Adipocyte (in vitro differentiated cells): ENCODE results near the gene KDM1B.

Experiments
- DNase-seq: peaks from one replicate; pipeline ENCODE4 v3.0.0-alpha.2; 2015; ENCODE audit warnings: low read depth
- H3K27me3 ChIP-seq: replicated peaks from 2 replicates; pipeline ENCODE4 v1.7.0; 2013; ENCODE audit warnings: mild to moderate bottlenecking, low read length, moderate library complexity; ENCODE audit not compliant: control insufficient read depth, insufficient read depth
- H3K36me3 ChIP-seq: 2 replicates; pipeline ENCODE4 v1.7.0; 2013; ENCODE audit warnings: low read length, mild to moderate bottlenecking, moderate library complexity; ENCODE audit not compliant: control insufficient read depth, insufficient read depth, severe bottlenecking
- H3K4me1 ChIP-seq: 2 replicates; pipeline ENCODE4 v1.7.0; 2013; ENCODE audit warnings: mild to moderate bottlenecking, low read length, moderate library complexity; ENCODE audit not compliant: control insufficient read depth, insufficient read depth
- H3K4me3 ChIP-seq: 2 replicates; pipeline ENCODE4 v1.7.0; 2013; ENCODE audit warnings: mild to moderate bottlenecking, low read length, moderate library complexity
- H3K9ac ChIP-seq: 2 replicates; pipeline ENCODE4 v1.7.0; 2013; ENCODE audit warnings: mild to moderate bottlenecking, low read length, moderate library complexity
- H3K9me3 ChIP-seq: 2 replicates; pipeline ENCODE4 v1.7.0; 2013; ENCODE audit warnings: mild to moderate bottlenecking, low read length, moderate library complexity; ENCODE audit not compliant: control insufficient read depth

Gene KDM1B

DNA sequence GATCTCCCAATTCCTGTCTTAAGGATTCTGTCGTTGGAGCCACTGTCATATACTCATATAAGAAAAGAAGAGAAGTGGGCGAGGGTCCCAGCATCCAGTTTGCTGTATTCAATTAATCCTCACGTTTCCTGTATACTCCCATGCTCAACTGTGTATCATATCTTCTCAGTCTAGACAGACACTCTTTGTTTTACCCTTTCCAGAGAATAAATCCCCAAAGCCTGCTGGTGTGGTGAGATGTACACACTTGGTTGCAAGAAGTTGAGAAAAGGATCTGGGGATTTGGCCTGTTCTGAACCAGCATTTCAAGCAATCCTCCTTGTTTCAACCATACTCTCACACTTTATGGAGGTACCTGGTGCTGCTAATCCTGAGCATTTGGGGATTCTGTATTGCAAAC is 3.4 kb upstream of the KDM1B start:
- Histone ChIP-seq H3K9ac (no peak overlapping the region), H3K36me3 (no peaks in the 10 kb centered on the region), H3K27me3 (no peaks in the 10 kb centered on the region), H3K4me1 (peaks cover 42% of the 10 kb centered on the region), H3K9me3 (no peaks in the 10 kb centered on the region), H3K4me3 (no peak overlapping the region)
- DNase-seq, result no peak

DNA sequence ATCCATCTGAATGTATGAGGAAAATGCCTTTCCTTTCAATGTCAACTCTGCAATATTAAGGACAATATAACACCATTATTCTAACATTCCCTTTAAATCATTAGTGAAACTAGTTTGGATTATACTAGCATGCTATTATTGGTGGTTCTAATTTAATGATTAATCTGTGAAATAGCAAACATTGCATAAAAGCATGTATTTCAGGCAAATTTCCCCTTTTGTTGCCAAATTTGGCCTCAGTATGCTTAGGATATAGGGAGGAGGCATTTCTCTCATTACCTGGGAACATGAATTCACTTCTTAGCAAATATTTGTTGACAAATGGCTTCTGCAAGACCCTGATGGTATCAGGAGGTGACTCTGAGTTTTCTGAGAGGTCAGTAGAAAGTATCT is 1.9 kb upstream of the KDM1B start:
- Histone ChIP-seq H3K9ac (no peak overlapping the region), H3K9me3 (no peaks in the 10 kb centered on the region), H3K36me3 (no peaks in the 10 kb centered on the region), H3K4me3 (peak overlapping the region; percentile 99), H3K4me1 (peaks cover 27% of the 10 kb centered on the region), H3K27me3 (no peaks in the 10 kb centered on the region)
- no peak for DNase-seq

DNA sequence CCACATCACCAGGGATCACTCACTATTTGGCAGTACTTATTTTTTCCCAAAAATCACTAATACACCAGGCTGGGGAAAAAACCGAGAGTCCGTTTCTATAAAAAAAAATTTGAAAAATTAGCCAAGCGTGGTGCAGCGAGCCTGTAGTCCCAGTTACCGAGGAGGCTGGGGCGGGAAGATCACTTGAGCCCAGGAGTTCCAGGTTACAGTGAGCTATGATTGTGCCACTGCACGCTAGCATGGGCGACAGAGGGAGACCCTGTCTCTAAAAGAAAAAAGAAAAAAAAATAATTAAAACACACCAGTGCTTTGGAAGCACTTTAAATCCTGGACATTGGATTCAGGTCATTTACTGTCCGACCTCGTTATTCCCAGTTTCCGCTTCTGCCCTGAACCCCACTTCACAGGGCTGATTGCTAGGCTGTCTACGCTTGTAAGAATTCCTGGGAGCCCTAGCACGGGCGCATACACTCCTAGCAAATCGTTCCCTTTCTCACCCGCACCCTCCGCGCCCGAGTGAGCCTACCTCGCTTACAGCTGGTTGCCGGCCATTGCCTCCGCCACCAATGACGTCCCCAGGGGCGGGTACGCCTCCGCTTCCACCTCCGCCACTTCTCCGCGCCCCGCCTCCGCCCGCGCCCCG is 594 bp upstream of the KDM1B start, which contains the start of gene TPMT:
Gene TPMT (minus strand): TSS at position 571 of the 643 bp plus-strand sequence. CDS start 5,950 bp downstream, outside the sequence.
- Histone ChIP-seq H3K9ac (peak within 1 kb of the TSS; percentile 95), H3K4me3 (peak within 1 kb of the TSS; percentile 99), H3K9me3 (no peaks in the 10 kb centered on the region), H3K36me3 (no peaks in the 10 kb centered on the region), H3K27me3 (no peaks in the 10 kb centered on the region), H3K4me1 (peaks cover 22% of the 10 kb centered on the region)
- peak; percentile 47 for DNase-seq

DNA sequence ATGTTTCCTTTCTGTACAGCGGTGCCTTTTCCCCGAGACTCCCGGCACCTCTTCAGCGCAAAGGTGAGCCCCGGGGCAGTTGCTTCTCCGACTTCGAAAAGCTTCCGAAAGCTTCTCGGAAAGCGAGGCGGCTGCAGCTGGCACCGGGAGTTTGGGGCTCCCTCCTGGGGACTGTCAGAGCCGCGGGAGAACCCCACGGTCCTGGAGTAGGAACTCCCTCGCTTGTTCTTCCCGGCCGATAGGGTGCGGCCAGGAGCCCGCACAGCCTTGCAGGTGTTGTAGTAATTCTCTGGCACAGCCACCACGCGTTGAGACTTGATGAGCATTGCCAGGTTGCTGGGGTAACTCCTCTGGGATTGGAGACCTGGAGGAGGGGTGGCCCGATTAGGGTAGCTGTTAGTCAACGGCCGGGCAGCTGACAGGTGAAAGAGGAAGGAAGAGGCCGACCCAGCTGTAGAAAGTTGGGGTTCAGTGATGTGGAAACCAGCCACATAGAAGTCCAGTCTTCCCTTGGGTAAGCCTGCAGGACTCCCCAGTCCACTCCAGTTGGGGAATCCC is 721 bp downstream of the KDM1B start:
- Histone ChIP-seq H3K9ac (peak overlapping the region; percentile 94), H3K4me3 (peak overlapping the region; percentile 95), H3K4me1 (peaks cover 22% of the 10 kb centered on the region), H3K27me3 (no peaks in the 10 kb centered on the region), H3K36me3 (peaks cover 4% of the 10 kb centered on the region), H3K9me3 (no peaks in the 10 kb centered on the region)
- DNase-seq, result peak; percentile 53

DNA sequence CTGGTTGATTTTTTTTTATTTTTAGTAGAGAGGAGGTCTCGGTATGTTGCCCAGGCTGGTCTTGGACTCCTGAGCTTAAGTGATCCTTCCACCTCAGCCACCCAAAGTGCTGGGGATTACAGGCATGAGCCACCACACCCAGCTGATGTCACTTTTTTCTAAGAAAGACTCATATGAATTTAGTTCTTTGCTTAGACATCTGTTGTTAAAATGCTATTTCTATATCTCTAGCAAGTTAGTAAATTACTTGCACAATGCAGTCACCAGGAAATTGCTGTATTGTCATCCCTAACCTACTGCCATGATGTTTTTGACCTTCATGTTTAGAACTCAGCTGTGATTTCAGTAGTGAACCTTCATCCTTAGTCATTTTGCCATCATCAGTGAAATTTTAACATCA is 5.7 kb downstream of the KDM1B start:
- Histone ChIP-seq H3K9me3 (no peaks in the 10 kb centered on the region), H3K9ac (no peak overlapping the region), H3K4me1 (peaks cover 11% of the 10 kb centered on the region), H3K36me3 (peaks cover 12% of the 10 kb centered on the region), H3K27me3 (no peaks in the 10 kb centered on the region), H3K4me3 (no peak overlapping the region)
- peak; percentile 20 for DNase-seq

DNA sequence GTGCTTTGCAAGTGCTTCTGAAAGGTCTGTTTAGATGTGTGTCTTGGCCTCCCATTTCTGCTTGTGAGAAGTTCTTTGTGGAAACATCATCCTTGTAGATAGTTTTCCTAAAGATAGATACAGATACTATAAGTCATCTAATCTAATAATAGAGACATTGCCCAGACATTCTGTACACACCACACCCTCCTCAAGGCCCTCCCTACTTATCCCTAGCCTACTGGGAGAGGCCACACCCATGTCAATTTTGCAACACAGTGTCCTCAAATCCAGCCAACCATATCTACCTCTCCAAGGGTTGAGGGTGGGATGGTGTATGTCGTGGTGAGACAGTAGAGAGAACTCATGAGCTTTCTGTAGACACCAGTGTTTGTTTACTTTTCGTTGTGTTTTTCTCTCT is 6.2 kb downstream of the KDM1B start:
- peaks cover 12% of the 10 kb centered on the region for H3K36me3 ChIP-seq
- H3K9ac ChIP-seq, result no peak overlapping the region
- H3K9me3 ChIP-seq, result no peaks in the 10 kb centered on the region
- H3K4me1 ChIP-seq, result peaks cover 11% of the 10 kb centered on the region
- no peak overlapping the region for H3K4me3 ChIP-seq
- DNase-seq, result peak; percentile 45
- no peaks in the 10 kb centered on the region for H3K27me3 ChIP-seq

DNA sequence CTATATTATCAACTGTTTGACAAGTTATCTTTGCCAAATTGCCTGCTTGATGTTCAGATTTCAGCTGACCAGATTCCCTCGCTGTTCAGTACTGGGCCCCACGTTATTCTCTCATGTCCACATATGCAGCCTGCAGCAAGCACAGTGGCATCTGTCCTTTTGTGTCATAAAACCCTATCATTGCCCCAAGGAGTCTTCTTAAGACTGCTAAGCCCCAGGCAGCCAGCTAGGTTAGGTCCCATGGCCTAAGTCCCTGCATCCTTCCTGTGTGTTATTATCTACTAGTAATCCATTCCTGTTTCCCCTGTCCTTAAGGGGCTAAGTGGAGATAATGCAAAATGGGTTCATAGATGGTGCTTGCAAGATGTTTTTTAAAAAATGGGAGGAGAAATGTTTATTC is 7.2 kb downstream of the KDM1B start:
- H3K36me3 ChIP-seq, result peaks cover 12% of the 10 kb centered on the region
- no peak overlapping the region for H3K4me3 ChIP-seq
- no peaks in the 10 kb centered on the region for H3K27me3 ChIP-seq
- H3K4me1 ChIP-seq, result peaks cover 16% of the 10 kb centered on the region
- no peak for DNase-seq
- no peak overlapping the region for H3K9ac ChIP-seq
- no peaks in the 10 kb centered on the region for H3K9me3 ChIP-seq

DNA sequence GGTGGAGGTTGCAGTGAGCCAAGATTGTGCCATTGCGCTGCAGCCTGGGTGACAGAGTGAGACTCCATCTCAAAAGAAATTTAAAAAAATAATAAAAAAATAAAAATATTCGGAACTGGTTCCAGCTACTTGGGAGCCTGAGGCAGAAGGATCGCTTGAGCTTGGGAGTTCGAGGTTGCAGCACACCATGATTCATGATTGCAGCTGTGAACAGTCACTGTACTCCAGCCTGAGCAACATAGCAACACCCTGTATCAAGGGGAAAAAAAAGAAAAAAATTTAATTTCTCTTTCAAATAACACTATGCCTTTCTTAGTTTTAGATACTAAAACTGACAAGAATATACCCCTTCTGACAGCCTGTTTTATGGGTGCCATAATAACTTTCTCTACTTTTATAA is 10.5 kb downstream of the KDM1B start:
- no peaks in the 10 kb centered on the region for H3K27me3 ChIP-seq
- H3K36me3 ChIP-seq, result peaks cover 24% of the 10 kb centered on the region
- H3K4me1 ChIP-seq, result peaks cover 16% of the 10 kb centered on the region
- no peak overlapping the region for H3K9ac ChIP-seq
- no peaks in the 10 kb centered on the region for H3K9me3 ChIP-seq
- no peak overlapping the region for H3K4me3 ChIP-seq
- DNase-seq, result no peak

DNA sequence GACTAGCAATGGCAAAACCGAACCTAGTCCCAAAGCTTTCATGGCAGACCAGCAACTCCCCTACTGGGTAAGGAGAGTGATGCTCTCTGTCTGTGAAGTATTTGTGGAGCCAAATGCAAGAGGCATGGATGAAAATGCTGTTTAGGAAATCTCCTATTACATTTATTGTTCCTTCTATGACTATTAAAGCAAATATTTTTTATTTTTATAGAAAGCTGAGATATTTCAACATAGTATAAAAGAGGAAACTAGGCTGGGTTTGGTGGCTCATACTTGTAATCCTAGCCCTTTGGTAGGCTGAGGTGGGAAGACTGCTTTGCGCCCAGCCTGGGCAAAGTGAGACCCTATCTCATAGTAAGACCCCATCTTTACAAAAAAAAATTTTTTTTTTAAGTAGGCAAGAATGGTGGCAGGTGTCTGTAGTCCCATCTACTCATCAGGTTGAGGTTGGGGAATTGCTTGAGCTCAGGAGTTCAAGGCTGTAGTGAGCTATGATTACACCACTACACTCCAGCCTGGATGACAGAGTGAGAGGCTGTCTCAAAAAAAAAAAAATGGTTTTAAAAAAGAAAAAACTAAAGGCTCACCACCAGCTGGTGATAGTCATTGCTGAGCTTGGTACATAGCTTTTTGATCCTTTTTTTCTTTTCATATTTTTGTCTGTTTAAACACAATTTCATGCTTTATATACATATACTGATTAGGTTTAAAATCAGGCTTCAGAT is 11.3 kb downstream of the KDM1B start:
- peaks cover 13% of the 10 kb centered on the region for H3K4me1 ChIP-seq
- no peaks in the 10 kb centered on the region for H3K27me3 ChIP-seq
- peak; percentile 73 for DNase-seq
- peaks cover 24% of the 10 kb centered on the region for H3K36me3 ChIP-seq
- H3K9ac ChIP-seq, result no peak overlapping the region
- H3K4me3 ChIP-seq, result no peak overlapping the region
- no peaks in the 10 kb centered on the region for H3K9me3 ChIP-seq

DNA sequence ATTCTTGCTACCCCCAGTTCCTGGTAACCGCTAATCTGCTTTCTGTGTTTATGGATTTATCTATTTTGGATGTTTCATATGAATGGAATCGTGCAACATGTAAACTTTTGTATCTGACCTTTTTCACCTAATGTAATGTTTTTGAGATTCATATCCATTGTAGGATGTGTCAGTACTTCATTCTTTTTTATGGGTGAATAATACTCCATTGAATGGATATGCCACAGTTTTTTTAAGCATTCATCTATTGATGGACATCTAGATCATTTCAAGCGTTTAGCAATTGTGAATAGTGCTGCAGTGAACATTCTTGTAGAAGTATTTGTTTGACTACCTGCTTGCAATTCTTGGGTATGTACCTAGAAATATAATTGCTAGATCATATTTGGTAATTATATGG is 13.0 kb downstream of the KDM1B start:
- H3K4me1 ChIP-seq, result peaks cover 11% of the 10 kb centered on the region
- no peak overlapping the region for H3K9ac ChIP-seq
- H3K36me3 ChIP-seq, result peaks cover 16% of the 10 kb centered on the region
- no peak overlapping the region for H3K4me3 ChIP-seq
- H3K9me3 ChIP-seq, result no peaks in the 10 kb centered on the region
- H3K27me3 ChIP-seq, result no peaks in the 10 kb centered on the region
- no peak for DNase-seq

DNA sequence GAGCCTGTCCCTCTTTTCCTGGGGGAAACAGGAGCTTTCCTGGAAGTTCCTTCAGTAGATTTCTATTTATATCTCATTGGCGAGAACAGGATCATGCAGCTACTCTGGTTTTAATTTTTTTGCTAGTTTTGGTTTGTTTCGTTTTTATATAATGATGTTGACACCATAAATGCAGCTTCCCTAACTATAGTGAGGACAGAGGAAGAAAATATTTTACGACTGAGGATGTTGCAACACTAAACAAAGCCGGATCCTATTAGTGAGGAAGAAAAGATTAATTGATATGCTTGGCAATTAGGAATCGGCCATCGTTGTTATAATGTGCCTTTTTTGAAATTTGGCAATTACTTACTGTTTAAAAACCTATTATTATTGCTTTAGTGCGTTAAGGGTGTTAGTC is 16.6 kb downstream of the KDM1B start:
- no peaks in the 10 kb centered on the region for H3K9me3 ChIP-seq
- peaks cover under 1% of the 10 kb centered on the region for H3K4me1 ChIP-seq
- no peak overlapping the region for H3K4me3 ChIP-seq
- peaks cover 25% of the 10 kb centered on the region for H3K36me3 ChIP-seq
- DNase-seq, result no peak
- H3K9ac ChIP-seq, result no peak overlapping the region
- H3K27me3 ChIP-seq, result no peaks in the 10 kb centered on the region
